HepG2 (cell line): ENCODE results near the gene ANK3. TPM values are rescaled to one million over a fixed set of nuclear protein-coding genes. Genes with fewer than 3 reads are reported as not detected.

Source experiments
- polyA plus RNA-seq, 8 experiments: library from polyadenylated mRNA; depleted of rRNA in 3 of 8; stranded (reverse) in 7 of 8; unstranded in 1 of 8; fragments of >200 nt; fragmentation: Illumina TruSeq in 4 of 8; extraction: Trizol in 4 of 8; gene quantifications; 2 replicates each; pipeline versions ENCODE4 v1.2.1 to v1.2.3, GENCODE V29; 2011 to 2016; ENCODE audit warnings: low read depth in 4 of 8, missing spikeins in 1 of 8, mixed read lengths in 1 of 8; ENCODE audit not compliant: insufficient read depth in 1 of 8
- small RNA-seq, 3 experiments: library from RNA; depleted of rRNA; stranded (forward); fragments of <200 nt; gene quantifications; one replicate each; pipeline ENCODE3, GENCODE V24; 2012; ENCODE audit warnings: low read depth in 2 of 3, low replicate concordance in 1 of 3; ENCODE audit not compliant: insufficient read length in 3 of 3, insufficient read depth in 2 of 3
- total RNA-seq, 5 experiments: library from RNA; depleted of rRNA; stranded (reverse); fragments of >200 nt; fragmentation: Illumina TruSeq; extraction: Trizol; gene quantifications; 2 replicates each; pipeline ENCODE4 v1.2.3, GENCODE V29; 2016; ENCODE audit warnings: low read depth in 1 of 5

The ANK3 gene
- total and polyA plus RNA-seq, 2 of the 13 experiments (the other 11 are each of a cell fraction or from before 2014, with no cell fraction given): not detected

Small RNA genes within 50 kb of the gene (small RNA-seq; reads per million reads assigned to genes)
- 0 reads per million in 3 experiments for gene RF00019
